ENCODE measurements around the gene LYSMD4.

The LYSMD4 gene

GRCh38 chr15:99731336-99732123, 1.7 kb downstream of the LYSMD4 start:
- H3K4me3 ChIP-seq (ENCODE audit: low read depth, low read length): peak overlapping the region; percentile 81
- TF ChIP-seq CTCF (IDR thresholded peaks at IDR 0.05; ENCODE audit: low read depth, low read length): no peak

- H3K4me3 ChIP-seq (ENCODE audit: low read depth, low read length): no peak overlapping the region
- peak; percentile 53 for TF ChIP-seq CTCF (IDR thresholded peaks at IDR 0.05; ENCODE audit: low read depth, low read length)
Observed at GRCh38 chr15:99729920-99730319, 3.3 kb downstream of the LYSMD4 start.

GRCh38 chr15:99729327-99729726, 3.9 kb downstream of the LYSMD4 start:
- TF ChIP-seq CTCF (IDR thresholded peaks at IDR 0.05; ENCODE audit: low read depth, low read length): no peak
- no peak overlapping the region for H3K4me3 ChIP-seq (ENCODE audit: low read depth, low read length)

GRCh38 chr15:99728916-99729315, 4.3 kb downstream of the LYSMD4 start:
- TF ChIP-seq CTCF (IDR thresholded peaks at IDR 0.05; ENCODE audit: low read depth, low read length): no peak
- no peak overlapping the region for H3K4me3 ChIP-seq (ENCODE audit: low read depth, low read length)

- TF ChIP-seq CTCF (IDR thresholded peaks at IDR 0.05; ENCODE audit: low read depth, low read length): no peak
- no peak overlapping the region for H3K4me3 ChIP-seq (ENCODE audit: low read depth, low read length)
Observed at GRCh38 chr15:99727733-99728132, 5.5 kb downstream of the LYSMD4 start.

- H3K4me3 ChIP-seq (ENCODE audit: low read depth, low read length): no peak overlapping the region
- no peak for TF ChIP-seq CTCF (IDR thresholded peaks at IDR 0.05; ENCODE audit: low read depth, low read length)
Observed at GRCh38 chr15:99727330-99727729, 5.9 kb downstream of the LYSMD4 start.

- TF ChIP-seq CTCF (IDR thresholded peaks at IDR 0.05; ENCODE audit: low read depth, low read length): no peak
- H3K4me3 ChIP-seq (ENCODE audit: low read depth, low read length): no peak overlapping the region
Observed at GRCh38 chr15:99726333-99726732, 6.9 kb downstream of the LYSMD4 start.

Measured in WI38 (cell line).